Panc1 (cell line): ENCODE results near the gene NPFFR2. TPM values are rescaled to one million over a fixed set of nuclear protein-coding genes. Genes with fewer than 3 reads are reported as not detected.

Source experiments
- ATAC-seq: fragments of 200-7000 bp; cut with Tn5 transposase; 2 replicates; pipeline ENCODE4 v1.9.1; 2020; ENCODE audit warnings: mild to moderate bottlenecking, moderate library complexity
- BruUV-seq: library from RNA; stranded (reverse); fragments of 400-500 nt; replicated peaks from 2 replicates; lab custom pipeline; 2021; lab: Mats Ljungman, UMichigan
- CTCF ChIA-PET: fragments of 300-600 bp; sonication (Branson Sonifier 250); formaldehyde crosslinking; loops from one replicate; lab custom pipeline; 2022; ENCODE audit warnings: antibody characterized with exemption; lab: Charles Lee
- POLR2A ChIA-PET: fragments of 300-600 bp; sonication (Branson Sonifier 250); formaldehyde crosslinking; loops from one replicate; lab custom pipeline; 2022; ENCODE audit warnings: antibody characterized with exemption; lab: Charles Lee
- DNase-seq: peaks from one replicate; pipeline ENCODE4 v3.0.0-alpha.2; 2010; ENCODE audit warnings: low read depth, low spot score
- H3K27ac ChIP-seq: 2 replicates; pipeline ENCODE4 v1.5.1; 2011; ENCODE audit warnings: mild to moderate bottlenecking, low read length, inconsistent platforms
- H3K27me3 ChIP-seq: fragments of 200-500 bp; sonication (Bioruptor generic); 2 replicates; pipeline ENCODE4 v1.6.0; 2014; ENCODE audit warnings: low read length, inconsistent platforms; ENCODE audit not compliant: control insufficient read depth, insufficient read depth
- H3K36me3 ChIP-seq: fragments of 200-500 bp; sonication (Bioruptor generic); 2 replicates; pipeline ENCODE4 v1.5.1; 2014; ENCODE audit warnings: inconsistent platforms, mild to moderate bottlenecking, low read length, moderate library complexity; ENCODE audit not compliant: control insufficient read depth, insufficient read depth
- H3K4me1 ChIP-seq: 2 replicates; pipeline ENCODE4 v1.5.1; 2011; ENCODE audit warnings: inconsistent platforms, mild to moderate bottlenecking, low read length, moderate library complexity; ENCODE audit not compliant: control insufficient read depth, insufficient read depth
- H3K4me3 ChIP-seq, 2 experiments: 2 replicates each; pipeline ENCODE4 v1.5.1; 2011 to 2012; ENCODE audit warnings: low read depth in 2 of 2, low read length in 2 of 2, mild to moderate bottlenecking in 2 of 2, inconsistent platforms in 1 of 2, moderate library complexity in 1 of 2
- H3K9me3 ChIP-seq: fragments of 200-500 bp; sonication (Bioruptor generic); 2 replicates; pipeline ENCODE4 v1.5.1; 2014; ENCODE audit warnings: low read depth, mild to moderate bottlenecking, inconsistent platforms, low read length, moderate library complexity; ENCODE audit not compliant: control insufficient read depth, insufficient read depth
- POLR2AphosphoS5 ChIP-seq: IDR thresholded peaks from 2 replicates; pipeline ENCODE4 v1.6.1; 2012; ENCODE audit warnings: mild to moderate bottlenecking, low read depth, low read length, moderate library complexity
- REST ChIP-seq, 2 experiments: IDR thresholded peaks; 2 replicates each; pipeline ENCODE4 v1.6.1; 2011 to 2012; ENCODE audit warnings: low read depth in 2 of 2, control low read depth in 1 of 2, low read length in 1 of 2, mild to moderate bottlenecking in 1 of 2, moderate library complexity in 1 of 2; ENCODE audit not compliant: insufficient read depth in 1 of 2
- SIN3A ChIP-seq: IDR thresholded peaks from 2 replicates; pipeline ENCODE4 v1.6.1; 2012; ENCODE audit warnings: low read depth, mild to moderate bottlenecking, low read length, moderate library complexity, borderline replicate concordance; ENCODE audit not compliant: insufficient read depth
- TCF7L2 ChIP-seq: IDR thresholded peaks from 2 replicates; pipeline ENCODE4 v1.6.1; 2011; ENCODE audit warnings: mild to moderate bottlenecking, low read depth, low read length, inconsistent platforms
- in situ Hi-C: cut with HindIII; loops from 2 replicates; pipeline ENCODE4 v1.10.0; 2016; ENCODE audit warnings: low sequenced_read_pairs, low pct_unique_long_range_greater_than_20kb
- intact Hi-C: fragments of 100-400 bp; cut with micrococcal nuclease; formaldehyde crosslinking; loops from one replicate; pipeline ENCODE4 v1.10.0; 2022; ENCODE audit not compliant: unreplicated experiment
- total RNA-seq: library from RNA; stranded (reverse); gene quantifications from one replicate; pipeline ENCODE4 v1.2.1, GENCODE V29; 2021; ENCODE audit not compliant: unreplicated experiment
- TF ChIP-seq, protein P1 (sequence below): fragments of 450-650 bp; IDR thresholded peaks from 2 replicates; pipeline ENCODE4 v1.5.1; 2017; ENCODE audit warnings: mild to moderate bottlenecking

The NPFFR2 gene
- total RNA-seq, 1 experiment from 2014 or later: not detected

- Histone ChIP-seq H3K4me3 (no peak overlapping the region), H3K4me1 (no peaks in the 10 kb centered on the region), H3K27me3 (no peaks in the 10 kb centered on the region), H3K36me3 (no peaks in the 10 kb centered on the region), H3K27ac (no peak overlapping the region), H3K9me3 (no peaks in the 10 kb centered on the region)
- ChIA-PET CTCF (no interaction called here), POLR2A (no interaction called here)
- BruUV-seq: no TSS peak
- in situ Hi-C loops (no loop called here), intact Hi-C loops (no loop called here)
- no peak for DNase-seq
- no peak for ATAC-seq
- TF ChIP-seq REST (IDR thresholded peaks at IDR 0.05; ENCODE audit: insufficient read depth in 1 of 2, low read depth in 2 of 2, low read length in 1 of 2): no peak
- TF ChIP-seq POLR2AphosphoS5: no peak
- no peak for TF ChIP-seq SIN3A
- TF ChIP-seq, protein P1, sequence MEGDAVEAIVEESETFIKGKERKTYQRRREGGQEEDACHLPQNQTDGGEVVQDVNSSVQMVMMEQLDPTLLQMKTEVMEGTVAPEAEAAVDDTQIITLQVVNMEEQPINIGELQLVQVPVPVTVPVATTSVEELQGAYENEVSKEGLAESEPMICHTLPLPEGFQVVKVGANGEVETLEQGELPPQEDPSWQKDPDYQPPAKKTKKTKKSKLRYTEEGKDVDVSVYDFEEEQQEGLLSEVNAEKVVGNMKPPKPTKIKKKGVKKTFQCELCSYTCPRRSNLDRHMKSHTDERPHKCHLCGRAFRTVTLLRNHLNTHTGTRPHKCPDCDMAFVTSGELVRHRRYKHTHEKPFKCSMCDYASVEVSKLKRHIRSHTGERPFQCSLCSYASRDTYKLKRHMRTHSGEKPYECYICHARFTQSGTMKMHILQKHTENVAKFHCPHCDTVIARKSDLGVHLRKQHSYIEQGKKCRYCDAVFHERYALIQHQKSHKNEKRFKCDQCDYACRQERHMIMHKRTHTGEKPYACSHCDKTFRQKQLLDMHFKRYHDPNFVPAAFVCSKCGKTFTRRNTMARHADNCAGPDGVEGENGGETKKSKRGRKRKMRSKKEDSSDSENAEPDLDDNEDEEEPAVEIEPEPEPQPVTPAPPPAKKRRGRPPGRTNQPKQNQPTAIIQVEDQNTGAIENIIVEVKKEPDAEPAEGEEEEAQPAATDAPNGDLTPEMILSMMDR: no peak
- TF ChIP-seq TCF7L2: no peak
Observed at GRCh38 chr4:72118017-72118416, 86.2 kb downstream of the NPFFR2 start.

GRCh38 chr4:72119946-72120345, 88.1 kb downstream of the NPFFR2 start:
- POLR2A ChIA-PET: no interaction called here
- Histone ChIP-seq H3K36me3 (no peaks in the 10 kb centered on the region), H3K4me1 (no peaks in the 10 kb centered on the region), H3K9me3 (no peaks in the 10 kb centered on the region), H3K4me3 (no peak overlapping the region), H3K27me3 (no peaks in the 10 kb centered on the region), H3K27ac (no peak overlapping the region)
- no TSS peak for BruUV-seq
- ATAC-seq: no peak
- TF ChIP-seq, protein P1: no peak
- TF ChIP-seq POLR2AphosphoS5: no peak
- no peak for TF ChIP-seq SIN3A
- CTCF ChIA-PET: no interaction called here
- in situ Hi-C loops: no loop called here
- DNase-seq: no peak
- intact Hi-C loops: no loop called here
